GM18511 (cell line): ENCODE data around the gene ASB15.

ENCODE experiments used
- ATAC-seq: cut with Tn5 transposase; IDR thresholded peaks from one replicate; pipeline ENCODE4 v1.9.1; 2021; ENCODE audit warnings: mild to moderate bottlenecking, moderate library complexity; ENCODE audit not compliant: unreplicated experiment

The ASB15 gene

DNA sequence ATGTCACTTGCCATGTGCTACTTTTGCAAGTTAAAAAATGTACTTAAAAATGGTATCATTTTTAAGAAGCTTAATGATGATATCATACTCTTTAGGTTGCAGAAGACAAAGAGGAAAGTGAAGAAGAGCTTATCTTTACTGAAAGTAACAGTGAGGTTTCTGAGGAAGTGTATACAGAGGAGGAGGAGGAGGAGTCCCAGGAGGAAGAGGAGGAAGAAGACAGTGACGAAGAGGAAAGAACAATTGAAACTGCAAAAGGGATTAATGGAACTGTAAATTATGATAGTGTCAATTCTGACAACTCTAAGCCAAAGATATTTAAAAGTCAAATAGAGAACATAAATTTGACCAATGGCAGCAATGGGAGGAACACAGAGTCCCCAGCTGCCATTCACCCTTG, 60.1 kb downstream of the ASB15 start:
- no peak for ATAC-seq

DNA sequence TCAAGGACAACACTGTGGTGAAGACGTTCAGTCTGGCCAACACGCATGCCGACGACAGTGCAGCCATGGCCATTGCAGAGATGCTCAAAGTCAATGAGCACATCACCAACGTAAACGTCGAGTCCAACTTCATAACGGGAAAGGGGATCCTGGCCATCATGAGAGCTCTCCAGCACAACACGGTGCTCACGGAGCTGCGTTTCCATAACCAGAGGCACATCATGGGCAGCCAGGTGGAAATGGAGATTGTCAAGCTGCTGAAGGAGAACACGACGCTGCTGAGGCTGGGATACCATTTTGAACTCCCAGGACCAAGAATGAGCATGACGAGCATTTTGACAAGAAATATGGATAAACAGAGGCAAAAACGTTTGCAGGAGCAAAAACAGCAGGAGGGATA, 60.7 kb downstream of the ASB15 start:
- no peak for ATAC-seq

DNA sequence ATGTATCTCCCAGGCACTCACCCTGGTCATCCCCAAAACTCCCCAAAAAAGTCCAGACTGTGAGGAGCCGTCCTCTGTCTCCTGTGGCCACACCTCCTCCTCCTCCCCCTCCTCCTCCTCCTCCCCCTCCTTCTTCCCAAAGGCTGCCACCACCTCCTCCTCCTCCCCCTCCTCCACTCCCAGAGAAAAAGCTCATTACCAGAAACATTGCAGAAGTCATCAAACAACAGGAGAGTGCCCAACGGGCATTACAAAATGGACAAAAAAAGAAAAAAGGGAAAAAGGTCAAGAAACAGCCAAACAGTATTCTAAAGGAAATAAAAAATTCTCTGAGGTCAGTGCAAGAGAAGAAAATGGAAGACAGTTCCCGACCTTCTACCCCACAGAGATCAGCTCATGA, 61.1 kb downstream of the ASB15 start:
- no peak for ATAC-seq

DNA sequence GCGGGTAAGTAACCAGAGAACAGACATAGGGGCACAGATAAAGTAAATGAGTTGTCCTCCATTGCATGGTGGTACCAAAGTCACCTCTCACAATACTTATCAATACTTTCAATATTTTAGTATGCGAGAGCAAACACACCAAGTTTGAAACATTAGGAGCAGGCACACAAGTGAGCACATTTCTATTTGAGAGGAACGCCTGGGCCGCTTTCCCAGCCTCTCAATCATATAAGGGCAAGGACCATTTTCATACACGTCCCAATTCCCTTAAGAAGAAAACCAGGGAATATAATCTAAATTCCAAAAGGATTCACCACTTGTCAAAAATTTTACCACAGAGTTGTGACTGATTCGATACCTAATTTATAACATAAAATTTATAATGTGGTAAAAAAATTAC, 61.6 kb downstream of the ASB15 start:
- ATAC-seq, result no peak

DNA sequence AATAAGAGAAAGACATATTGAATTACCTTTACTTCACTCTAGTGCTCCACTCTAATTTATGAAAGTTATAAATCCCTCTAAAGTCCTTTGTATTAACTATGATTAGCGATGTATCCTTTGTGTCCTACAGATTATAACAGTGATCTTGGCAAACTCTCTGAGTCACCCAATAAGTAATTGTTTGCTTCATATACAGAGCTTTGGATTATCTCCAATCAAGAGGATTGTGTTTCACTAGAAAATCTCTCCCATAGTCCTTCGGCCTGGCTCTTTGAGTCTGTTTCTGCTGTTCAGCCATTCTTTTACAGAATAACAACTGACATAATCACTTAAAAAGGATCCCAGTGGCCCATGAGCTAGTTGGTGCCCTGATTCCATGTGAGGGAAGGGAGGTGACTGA, 63.5 kb downstream of the ASB15 start:
- ATAC-seq, result no peak

DNA sequence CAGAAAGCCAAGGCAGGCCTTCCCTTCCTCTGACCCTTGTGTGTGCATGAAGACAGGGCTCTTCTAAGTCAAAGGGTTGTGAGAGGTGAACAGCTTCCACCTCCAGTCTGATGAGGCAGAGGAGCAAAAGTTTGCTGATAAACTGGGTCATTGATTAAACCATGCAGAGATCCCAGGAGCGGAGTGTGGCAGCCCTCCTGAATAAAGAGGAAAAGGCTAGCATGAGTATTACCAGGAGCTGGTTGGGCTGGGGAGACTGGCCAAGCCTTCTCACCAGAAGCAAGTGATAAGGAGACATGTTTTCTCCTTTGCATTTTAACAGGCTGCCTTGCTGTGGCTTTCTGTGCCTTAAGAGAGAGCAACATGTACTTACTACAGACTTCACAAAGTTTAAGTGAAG, 64.3 kb downstream of the ASB15 start:
- no peak for ATAC-seq

DNA sequence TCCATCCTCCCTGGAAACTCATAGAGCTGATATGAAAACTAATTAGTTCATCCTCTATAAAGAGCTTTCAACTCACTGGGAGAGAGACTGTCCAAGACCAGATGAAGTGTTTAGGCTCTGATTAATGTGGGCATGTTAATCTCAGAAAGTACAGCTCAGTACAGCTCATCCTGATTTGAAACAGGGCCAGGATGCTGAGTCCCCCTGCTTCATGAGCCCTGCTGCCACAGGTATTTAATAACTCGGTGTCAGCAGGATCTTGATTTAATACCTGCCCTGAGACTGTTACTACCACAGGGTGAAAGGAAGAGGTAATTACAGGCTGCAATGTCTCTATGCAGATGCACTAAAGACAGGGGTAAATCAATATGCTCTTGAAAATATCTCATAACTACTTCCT, 64.9 kb downstream of the ASB15 start:
- ATAC-seq, result no peak

DNA sequence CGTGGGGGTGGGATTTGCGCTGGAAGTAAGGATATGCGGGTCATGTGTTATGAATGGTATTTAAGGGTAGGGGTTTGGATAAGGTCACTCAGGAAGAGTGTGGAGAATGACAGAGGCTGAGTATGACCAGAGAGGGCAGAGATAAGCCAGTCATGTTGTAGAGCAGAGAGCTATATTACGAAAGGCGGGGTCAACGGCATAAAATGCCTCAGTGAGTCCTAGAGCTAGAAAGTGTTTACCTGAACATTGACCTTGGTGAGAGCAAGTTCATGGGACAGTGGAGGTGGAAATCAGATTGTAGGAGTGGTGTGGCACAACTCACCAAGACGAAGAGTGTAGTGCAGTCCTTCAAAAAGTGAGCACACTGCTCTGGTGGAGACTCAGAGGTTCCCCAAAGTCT, 67.9 kb downstream of the ASB15 start:
- ATAC-seq, result no peak

DNA sequence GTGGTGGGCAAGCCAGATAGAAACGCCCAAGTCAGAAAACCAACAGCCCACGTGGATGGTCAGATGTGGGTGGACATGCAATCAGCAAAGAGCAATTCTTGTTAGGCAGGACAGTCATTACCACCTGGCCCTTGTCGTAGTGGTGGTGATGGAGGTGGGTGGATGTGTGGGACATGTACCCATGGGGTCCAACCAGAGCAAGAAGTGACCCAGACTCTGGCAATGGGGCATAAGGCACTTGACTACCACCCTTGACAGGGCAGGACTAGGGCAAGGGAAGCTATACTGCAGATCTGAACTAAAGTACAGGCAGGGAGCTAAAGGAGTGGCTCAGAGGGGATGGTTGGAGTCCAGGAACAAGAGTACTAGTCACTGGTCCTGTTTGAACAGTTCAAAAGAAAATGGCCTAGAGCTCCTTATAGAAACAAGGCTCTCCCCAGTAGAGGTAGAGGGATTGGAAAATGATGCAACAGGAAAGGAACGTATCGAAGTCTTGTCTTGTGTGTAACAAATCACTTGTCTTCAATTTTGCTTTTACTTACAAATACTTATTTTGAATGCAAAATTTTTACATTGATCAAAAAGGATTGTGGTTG, 71.6 kb downstream of the ASB15 start:
- no peak for ATAC-seq

DNA sequence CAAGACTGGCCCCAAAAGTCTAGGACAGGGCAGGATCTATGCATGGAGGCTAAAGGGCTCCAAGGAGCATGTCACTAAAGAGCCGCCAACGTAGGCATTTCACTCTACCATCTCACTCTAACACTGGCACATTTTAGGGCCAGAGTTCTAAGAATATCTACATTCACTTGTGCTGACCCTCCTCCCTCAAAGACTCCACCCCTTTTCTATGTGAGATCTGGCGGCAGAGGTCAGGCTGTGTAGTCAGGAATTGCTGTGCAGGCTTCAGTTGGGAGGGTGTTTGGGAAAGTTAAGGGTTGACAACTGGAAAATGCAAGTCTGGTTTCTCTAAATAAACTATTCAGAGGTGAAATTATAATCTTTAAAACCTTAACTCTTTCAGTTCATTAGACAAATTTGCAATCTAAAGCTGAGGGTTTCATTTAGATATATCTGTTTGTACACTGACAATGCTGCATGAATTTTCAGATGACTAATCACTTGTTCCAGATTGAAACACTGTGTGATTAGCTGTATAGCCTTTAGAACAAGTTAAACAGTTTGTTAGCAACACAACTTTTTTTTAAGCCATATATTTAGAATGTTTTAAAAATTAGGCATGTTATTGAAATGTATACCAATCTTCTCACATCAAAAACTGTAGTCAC, 72.3 kb downstream of the ASB15 start:
- ATAC-seq, result no peak

DNA sequence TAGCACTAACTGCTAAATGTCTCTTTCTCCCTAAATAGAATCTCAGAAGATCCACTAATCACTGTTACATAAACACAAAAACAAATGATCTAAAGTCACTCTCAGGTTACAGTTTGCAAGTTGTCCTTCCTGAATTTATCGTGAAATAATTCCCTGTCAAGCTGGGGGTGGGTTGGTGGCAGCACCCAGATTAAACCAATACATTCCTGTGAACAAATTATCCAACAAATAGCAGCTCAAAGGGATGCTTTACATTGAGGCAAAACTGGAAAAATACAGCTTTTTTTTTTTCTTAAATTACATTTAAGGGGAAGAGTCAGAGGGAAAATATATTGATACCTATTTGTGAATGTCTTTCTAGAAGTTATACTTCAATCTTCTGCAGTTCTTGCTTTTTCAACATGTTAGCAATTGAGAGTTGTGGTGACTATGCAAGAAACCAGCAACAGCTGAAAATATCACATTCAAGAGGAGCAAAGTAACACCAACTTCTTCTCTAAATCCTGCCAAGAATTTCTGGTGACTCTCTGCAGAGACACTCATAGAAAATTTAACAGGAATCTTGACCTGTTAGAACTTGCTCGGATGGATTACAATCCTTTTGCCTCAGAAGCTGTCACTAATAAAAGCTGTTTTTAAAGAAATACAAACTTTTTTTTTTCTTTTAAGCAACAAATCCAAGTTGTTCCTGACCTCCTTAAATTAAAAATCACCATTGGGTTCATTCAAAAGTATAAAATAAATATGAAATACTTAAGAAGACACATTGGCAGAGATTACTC, 73.0 kb downstream of the ASB15 start:
- no peak for ATAC-seq

DNA sequence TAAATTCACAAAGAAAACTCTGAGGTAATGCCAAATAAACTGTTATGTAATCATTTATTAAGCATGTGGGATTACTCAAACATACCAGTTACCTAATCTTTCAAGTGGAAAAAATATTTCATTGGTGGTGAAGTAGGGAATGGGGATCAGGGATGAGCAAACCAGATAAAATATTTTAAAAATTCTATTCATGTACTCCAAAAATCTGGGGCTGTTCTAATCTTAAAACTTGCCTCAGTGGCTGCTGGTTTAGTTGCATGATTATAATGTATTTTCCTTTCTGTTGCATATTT, 73.5 kb downstream of the ASB15 start:
- no peak for ATAC-seq

DNA sequence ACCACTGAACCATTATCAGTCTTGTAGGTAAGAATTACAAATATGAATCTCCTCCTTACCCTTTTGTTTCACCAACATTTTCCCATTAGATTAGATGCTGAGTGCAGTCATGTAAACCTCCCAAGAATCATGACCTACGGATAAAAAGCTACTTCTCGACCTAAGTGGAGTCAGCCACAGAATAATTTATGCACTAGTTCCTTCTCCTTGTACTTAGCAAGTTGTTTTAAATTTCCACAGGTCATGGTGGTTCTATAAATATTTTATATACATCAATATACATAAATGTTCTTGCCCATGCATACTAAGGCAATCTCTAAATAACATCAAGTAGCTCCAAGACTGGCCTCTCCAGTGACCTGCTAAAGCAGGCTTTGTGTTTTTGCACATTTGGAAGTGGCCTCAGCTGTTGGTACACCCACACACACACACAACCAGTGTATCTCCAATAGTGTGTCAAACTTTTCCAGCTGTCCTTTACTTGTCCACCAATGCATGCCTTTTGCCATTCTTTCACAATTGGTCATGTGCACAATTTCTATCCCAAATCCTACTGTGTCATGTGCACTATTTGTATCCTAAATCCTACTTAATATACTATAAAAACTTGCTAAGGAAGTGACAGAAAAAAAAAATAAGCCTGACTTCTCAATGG, 75.6 kb downstream of the ASB15 start:
- no peak for ATAC-seq

DNA sequence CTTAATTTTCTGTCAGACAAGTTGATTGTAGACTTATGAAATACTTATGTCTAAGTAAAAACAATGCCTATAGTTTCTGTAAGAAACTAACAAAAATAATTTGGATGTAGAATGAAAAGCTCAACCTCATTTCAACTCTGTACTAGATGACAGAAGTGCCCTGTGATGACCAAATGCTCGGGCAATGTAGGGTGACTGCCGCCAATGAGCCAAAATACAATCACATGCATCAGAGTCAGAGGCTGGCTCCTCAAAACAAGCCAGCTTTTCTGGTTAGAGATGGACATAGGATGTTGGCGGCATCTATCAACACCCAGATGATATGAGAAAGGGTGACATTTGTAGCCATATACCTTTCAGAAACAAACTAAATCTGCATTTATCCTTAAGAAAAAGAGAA, 78.0 kb downstream of the ASB15 start:
- ATAC-seq, result no peak

DNA sequence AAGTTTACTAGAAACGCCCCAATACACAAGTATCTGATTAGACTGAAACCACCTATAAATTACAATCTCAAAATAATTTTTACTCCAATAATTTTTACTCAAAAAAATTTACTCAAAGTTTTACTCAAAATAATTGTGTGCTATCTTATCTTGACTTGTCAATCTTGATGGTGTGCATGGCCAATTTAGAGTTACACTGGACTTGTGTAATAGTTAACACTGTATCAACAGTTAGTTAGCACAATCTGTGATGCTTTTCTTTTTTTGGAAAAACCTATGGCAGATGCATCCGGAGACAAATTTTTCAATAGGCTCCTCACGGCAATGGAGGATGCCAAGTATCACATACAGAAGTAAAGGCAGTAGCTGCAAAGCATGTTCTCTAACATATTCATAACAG, 79.0 kb downstream of the ASB15 start:
- ATAC-seq, result no peak

DNA sequence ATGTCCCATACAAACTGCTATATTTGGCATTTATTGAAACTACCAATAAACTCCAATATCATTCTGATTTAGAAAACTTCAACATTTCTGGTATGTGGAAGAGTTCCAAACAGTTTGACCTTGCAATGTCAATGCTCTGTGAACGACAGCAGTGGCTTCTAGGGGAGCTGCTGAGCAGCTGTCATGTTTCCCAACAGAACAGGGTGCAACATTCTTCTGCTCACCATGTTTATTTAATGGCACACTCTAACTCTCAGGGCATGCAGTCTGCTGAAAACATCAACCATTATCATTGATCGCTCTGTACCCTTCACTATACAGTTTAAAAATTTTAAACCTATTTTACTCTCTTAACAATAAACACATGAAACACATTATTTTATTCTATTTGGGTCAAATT, 79.9 kb downstream of the ASB15 start:
- ATAC-seq, result no peak

DNA sequence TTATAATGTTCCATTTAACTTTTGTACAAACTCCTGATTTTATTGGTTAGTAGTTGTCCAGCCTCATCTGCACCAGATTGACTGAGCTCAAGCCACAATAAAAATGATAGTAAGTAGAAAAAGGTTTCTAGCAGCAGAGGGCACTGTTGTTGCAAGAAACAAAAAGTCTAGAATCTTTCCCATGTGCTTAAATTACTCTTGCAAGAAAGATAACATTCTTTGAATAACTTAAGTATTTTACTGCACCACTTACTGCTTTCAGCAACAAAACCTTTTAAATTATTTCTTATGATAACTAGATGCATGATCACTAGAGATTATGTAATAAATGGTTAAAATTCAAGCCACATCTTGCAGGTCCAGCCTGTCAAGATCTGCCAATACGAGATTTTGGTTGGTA, 81.1 kb downstream of the ASB15 start:
- ATAC-seq, result no peak

DNA sequence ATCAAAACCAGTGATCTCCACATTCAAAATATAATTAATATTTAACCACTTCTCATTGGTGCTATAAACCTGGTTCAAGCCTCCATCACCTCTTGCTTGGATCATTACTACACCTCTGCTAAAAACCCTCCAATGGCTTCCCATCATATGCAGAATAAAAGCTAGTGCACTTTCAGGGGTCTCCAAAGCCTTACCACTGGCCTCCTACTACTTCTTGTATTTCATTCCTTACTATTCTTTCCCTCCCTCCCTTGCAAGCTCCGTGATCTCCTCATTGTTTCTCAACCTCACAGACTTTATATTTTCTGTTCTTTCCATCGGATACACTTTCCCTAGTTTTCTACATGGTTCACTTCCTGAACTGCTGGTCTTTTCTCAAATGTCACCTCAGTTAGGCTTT, 85.5 kb downstream of the ASB15 start:
- no peak for ATAC-seq

DNA sequence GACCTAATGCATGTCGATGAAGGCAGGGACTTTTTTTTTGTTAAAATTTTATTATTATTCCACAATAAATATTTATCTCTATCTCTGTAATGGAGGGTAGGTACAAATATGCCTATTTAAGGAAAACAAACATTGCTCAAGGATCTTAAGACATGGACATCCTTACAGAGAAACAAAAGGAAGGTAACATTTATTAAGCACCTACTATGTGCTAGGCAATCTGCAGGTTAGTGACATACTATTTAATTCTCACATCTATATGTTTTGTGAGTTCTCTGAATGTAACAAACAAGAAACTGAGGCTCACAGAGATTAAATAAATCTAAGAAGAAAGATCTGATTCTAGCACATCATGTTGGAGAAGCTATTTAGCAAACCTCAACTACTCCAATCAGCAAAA, 86.1 kb downstream of the ASB15 start:
- no peak for ATAC-seq
